Lower leg skin (tissue), 4 donors: ENCODE results near the gene SMARCAD1. TPM values are rescaled to one million over a fixed set of nuclear protein-coding genes. Genes with fewer than 3 reads are reported as not detected.
A peak's percentile ranks its signal among the peaks of the same experiment; 100 is the strongest.

ENCODE experiments used
- DNase-seq, 2 donors: peaks; one replicate each; pipeline ENCODE4 v3.0.0-alpha.2; 2019; ENCODE audit warnings: low spot score in 2 of 2
- H3K4me3 ChIP-seq: fragments of 200-600 bp; sonication (generic); 2 replicates; pipeline ENCODE4 v1.5.1; 2017; ENCODE audit warnings: mild to moderate bottlenecking, low read depth; ENCODE audit not compliant: poor library complexity, severe bottlenecking
- POLR2A ChIP-seq, 2 donors: fragments of 450-650 bp; IDR thresholded peaks; one replicate each; pipeline ENCODE4 v1.6.1; 2016 to 2017; ENCODE audit warnings: antibody characterized with exemption in 2 of 2, mild to moderate bottlenecking in 1 of 2, moderate library complexity in 1 of 2
- WGBS, 2 donors: methylation state at CpG; one replicate each; pipeline ENCODE4 v1.1.5; 2018; 5-methylcytosine and 5-hydroxymethylcytosine counted together
- intact Hi-C: fragments of 100-400 bp; cut with DNase I; formaldehyde crosslinking; loops from one replicate; pipeline ENCODE4 v1.15.0; 2023; ENCODE audit warnings: low total_unique reads
- total RNA-seq, 4 donors: library from RNA; depleted of rRNA; stranded (reverse); fragments of >200 nt; gene quantifications; one replicate each; pipeline ENCODE4 v1.1.0, GENCODE V29; 2016
- TF ChIP-seq, protein P1 (sequence below), 3 donors: fragments of 450-650 bp; IDR thresholded peaks; one replicate each; pipeline ENCODE4 v1.5.1; 2016; ENCODE audit warnings: antibody characterized with exemption in 3 of 3, mild to moderate bottlenecking in 3 of 3, moderate library complexity in 2 of 3

Gene SMARCAD1, protein sequence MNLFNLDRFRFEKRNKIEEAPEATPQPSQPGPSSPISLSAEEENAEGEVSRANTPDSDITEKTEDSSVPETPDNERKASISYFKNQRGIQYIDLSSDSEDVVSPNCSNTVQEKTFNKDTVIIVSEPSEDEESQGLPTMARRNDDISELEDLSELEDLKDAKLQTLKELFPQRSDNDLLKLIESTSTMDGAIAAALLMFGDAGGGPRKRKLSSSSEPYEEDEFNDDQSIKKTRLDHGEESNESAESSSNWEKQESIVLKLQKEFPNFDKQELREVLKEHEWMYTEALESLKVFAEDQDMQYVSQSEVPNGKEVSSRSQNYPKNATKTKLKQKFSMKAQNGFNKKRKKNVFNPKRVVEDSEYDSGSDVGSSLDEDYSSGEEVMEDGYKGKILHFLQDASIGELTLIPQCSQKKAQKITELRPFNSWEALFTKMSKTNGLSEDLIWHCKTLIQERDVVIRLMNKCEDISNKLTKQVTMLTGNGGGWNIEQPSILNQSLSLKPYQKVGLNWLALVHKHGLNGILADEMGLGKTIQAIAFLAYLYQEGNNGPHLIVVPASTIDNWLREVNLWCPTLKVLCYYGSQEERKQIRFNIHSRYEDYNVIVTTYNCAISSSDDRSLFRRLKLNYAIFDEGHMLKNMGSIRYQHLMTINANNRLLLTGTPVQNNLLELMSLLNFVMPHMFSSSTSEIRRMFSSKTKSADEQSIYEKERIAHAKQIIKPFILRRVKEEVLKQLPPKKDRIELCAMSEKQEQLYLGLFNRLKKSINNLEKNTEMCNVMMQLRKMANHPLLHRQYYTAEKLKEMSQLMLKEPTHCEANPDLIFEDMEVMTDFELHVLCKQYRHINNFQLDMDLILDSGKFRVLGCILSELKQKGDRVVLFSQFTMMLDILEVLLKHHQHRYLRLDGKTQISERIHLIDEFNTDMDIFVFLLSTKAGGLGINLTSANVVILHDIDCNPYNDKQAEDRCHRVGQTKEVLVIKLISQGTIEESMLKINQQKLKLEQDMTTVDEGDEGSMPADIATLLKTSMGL
- total RNA-seq = 10 to 100 TPM; 20.8 to 35.7 (median 23.6) TPM

DNA sequence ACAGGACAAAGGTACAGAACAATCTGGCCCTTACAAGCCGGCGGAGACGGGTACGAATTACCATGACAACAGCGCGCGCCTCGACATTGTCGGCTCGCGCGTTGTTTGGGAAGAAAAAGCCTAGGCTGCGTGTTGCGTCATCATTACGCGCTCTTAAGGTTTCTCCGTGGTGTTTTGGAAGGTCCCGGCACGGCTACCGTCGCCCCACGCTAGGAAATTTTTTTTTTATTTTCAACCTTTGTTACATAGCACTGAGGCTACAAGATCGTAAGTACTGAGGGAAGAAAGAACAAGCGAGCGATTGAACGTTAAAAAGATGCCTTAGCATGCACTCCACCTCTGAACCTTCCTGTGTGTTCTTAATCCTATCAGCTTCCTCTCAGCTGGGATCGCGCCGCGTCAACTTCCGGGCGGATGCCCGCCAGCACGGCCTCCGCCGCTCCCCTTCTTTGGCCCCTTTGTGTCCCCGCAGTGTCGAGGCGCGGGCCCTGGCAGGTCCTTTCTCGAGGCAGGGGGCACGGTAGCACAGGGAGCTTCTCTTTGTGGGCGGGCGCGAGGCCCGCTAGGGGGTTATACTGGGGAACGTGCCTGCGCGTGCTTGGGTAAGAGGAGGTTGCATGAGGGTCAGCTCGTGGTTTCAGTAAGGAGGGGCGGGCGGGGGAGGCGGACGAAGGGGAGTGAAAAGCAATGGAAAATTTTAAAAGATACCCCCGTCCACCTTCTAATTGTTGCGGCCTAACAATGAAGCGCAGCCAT, at the start of gene SMARCAD1:
Gene SMARCAD1, plus strand, starts transcription at position 397 of the 756 bp plus-strand sequence. CDS start 530 bp downstream, outside the sequence.
- TF ChIP-seq POLR2A (IDR thresholded peaks at IDR 0.05) = no peak
- TF ChIP-seq, protein P1, sequence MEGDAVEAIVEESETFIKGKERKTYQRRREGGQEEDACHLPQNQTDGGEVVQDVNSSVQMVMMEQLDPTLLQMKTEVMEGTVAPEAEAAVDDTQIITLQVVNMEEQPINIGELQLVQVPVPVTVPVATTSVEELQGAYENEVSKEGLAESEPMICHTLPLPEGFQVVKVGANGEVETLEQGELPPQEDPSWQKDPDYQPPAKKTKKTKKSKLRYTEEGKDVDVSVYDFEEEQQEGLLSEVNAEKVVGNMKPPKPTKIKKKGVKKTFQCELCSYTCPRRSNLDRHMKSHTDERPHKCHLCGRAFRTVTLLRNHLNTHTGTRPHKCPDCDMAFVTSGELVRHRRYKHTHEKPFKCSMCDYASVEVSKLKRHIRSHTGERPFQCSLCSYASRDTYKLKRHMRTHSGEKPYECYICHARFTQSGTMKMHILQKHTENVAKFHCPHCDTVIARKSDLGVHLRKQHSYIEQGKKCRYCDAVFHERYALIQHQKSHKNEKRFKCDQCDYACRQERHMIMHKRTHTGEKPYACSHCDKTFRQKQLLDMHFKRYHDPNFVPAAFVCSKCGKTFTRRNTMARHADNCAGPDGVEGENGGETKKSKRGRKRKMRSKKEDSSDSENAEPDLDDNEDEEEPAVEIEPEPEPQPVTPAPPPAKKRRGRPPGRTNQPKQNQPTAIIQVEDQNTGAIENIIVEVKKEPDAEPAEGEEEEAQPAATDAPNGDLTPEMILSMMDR (IDR thresholded peaks at IDR 0.05) = no peak
- peak within 1 kb of the TSS; percentile 86 for H3K4me3 ChIP-seq
- intact Hi-C loops = no loop called here
- 0% methylated on average over 56 to 57 of the region's 57 CpGs for WGBS, 2 donors
- peak; percentile 91 to 96 for DNase-seq

DNA sequence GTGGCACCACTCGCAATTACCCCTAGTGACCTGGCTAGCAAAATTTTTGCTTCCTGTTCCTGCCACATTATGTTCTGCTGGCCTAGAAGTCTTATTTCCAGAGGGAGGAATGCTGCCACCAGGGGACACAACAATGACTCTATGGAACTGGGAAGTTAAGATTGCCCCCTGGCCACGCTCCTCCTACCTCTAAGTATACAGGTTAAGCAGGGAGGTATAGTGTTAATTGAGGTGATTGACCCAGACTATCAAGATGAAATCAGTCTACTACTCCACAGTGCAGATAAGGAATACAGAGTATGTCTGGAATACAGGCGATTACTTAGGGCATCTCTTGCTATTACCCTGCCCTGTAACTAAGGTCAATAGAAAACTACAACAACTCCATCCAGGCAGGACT, 48.8 kb upstream of the SMARCAD1 start:
- no peak for DNase-seq
- intact Hi-C loops = no loop called here
- no peak overlapping the region for H3K4me3 ChIP-seq
- TF ChIP-seq POLR2A (IDR thresholded peaks at IDR 0.05) = no peak
- TF ChIP-seq, protein P1 (IDR thresholded peaks at IDR 0.05) = no peak
- WGBS, 2 donors = 88 to 94% methylated on average over 3 of the region's 3 CpGs

DNA sequence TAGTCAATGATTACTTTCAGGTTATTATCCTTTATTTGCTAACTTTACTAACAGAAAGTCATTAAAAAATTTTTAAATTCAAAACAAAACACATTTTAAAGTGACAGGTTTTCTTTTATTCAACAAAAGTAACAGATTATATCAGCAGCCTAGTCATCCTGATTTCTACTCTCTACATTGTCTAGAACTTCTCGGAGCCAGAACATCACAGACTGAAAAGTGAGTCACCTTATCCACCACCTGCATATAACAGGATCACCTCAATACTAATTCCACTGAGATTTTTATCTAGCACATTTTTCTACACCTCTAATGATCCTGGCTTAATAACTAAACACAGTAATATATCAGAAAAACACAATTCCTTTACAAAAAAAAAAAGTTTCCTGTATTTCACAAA, 47.9 kb upstream of the SMARCAD1 start:
- H3K4me3 ChIP-seq = no peak overlapping the region
- DNase-seq = no peak
- intact Hi-C loops = no loop called here
- WGBS, 2 donors = 41 to 43% methylated on average over 1 of the region's 1 CpG
- TF ChIP-seq POLR2A (IDR thresholded peaks at IDR 0.05) = no peak
- TF ChIP-seq, protein P1 (IDR thresholded peaks at IDR 0.05) = no peak

DNA sequence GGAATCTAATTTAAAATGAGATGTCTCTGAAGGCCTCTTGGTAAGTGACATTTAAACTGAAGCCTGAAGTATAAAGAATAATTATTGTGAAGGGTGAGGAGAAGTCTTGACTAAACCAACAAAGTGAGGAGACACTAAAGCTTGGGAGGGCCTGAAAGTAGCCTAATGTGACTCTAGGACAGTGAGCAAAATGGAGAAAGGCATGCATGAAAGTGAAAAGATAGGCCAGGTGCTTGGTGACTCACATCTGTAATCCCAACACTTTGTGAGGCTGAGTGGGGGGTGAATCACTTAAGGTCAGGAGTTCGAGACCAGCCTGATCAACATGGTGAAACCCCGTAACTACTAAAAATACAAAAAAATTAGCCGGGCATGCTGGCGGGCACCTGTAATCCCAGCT, 46.9 kb upstream of the SMARCAD1 start:
- DNase-seq = no peak
- TF ChIP-seq, protein P1 (IDR thresholded peaks at IDR 0.05) = no peak
- no peak for TF ChIP-seq POLR2A (IDR thresholded peaks at IDR 0.05)
- 92 to 93% methylated on average over 4 of the region's 4 CpGs for WGBS, 2 donors
- H3K4me3 ChIP-seq = no peak overlapping the region
- intact Hi-C loops = no loop called here

DNA sequence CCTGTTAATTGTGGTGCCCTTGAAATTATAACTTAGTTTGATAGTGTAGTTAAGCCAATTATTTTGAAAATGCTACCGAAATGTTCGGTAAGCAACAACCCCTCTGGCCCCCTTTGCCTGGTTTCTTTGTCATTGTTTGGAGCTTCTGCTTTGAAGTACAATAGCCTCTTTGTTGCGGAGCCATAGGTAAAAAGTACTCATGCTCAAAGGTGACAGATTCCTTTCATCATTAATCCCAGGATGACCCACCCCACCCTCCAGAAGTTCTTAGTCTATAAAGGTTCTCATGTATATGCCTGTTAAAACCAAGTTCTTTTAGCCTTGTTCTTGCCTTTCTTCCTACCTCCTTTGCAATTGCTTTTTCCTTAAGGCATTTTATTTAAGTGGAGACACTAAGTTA, 42.4 kb upstream of the SMARCAD1 start:
- WGBS, 2 donors = 31 to 74% methylated on average over 3 of the region's 3 CpGs
- no peak for DNase-seq
- TF ChIP-seq, protein P1 (IDR thresholded peaks at IDR 0.05) = no peak
- TF ChIP-seq POLR2A (IDR thresholded peaks at IDR 0.05) = no peak
- intact Hi-C loops = no loop called here
- no peak overlapping the region for H3K4me3 ChIP-seq
